MM.1S (cell line): ENCODE measurements around the gene TOM1.

ENCODE experiments used
- DNase-seq: peaks from one replicate; pipeline ENCODE4 v3.0.0-alpha.2; 2015
- H2AFZ ChIP-seq: fragments of 300-600 bp; sonication (generic); 2 replicates; pipeline ENCODE4 v1.6.0; 2016; ENCODE audit warnings: antibody characterized with exemption, low read length
- H3F3A ChIP-seq: fragments of 300-600 bp; sonication (generic); 2 replicates; pipeline ENCODE4 v1.6.1; 2016; ENCODE audit warnings: mild to moderate bottlenecking, antibody characterized with exemption, low read length, moderate library complexity, mixed read lengths; ENCODE audit not compliant: insufficient read depth
- H3K27ac ChIP-seq: fragments of 300-600 bp; sonication (generic); 2 replicates; pipeline ENCODE4 v1.5.1; 2016; ENCODE audit warnings: mild to moderate bottlenecking, low read length
- H3K27me3 ChIP-seq: fragments of 300-600 bp; sonication (generic); replicated peaks from 2 replicates; pipeline ENCODE4 v1.6.0; 2016; ENCODE audit warnings: low read length; ENCODE audit not compliant: insufficient read depth
- H3K36me3 ChIP-seq: fragments of 300-600 bp; sonication (generic); replicated peaks from 2 replicates; pipeline ENCODE4 v1.6.1; 2016; ENCODE audit warnings: mild to moderate bottlenecking, low read length, mixed read lengths; ENCODE audit not compliant: insufficient read depth
- H3K4me1 ChIP-seq: fragments of 300-600 bp; sonication (generic); 2 replicates; pipeline ENCODE4 v1.6.1; 2016; ENCODE audit warnings: low read length, mixed read lengths
- H3K4me2 ChIP-seq: fragments of 300-600 bp; sonication (generic); 2 replicates; pipeline ENCODE4 v1.6.0; 2016; ENCODE audit warnings: low read depth, low read length
- H3K4me3 ChIP-seq: fragments of 300-600 bp; sonication (generic); 2 replicates; pipeline ENCODE4 v1.5.1; 2016; ENCODE audit warnings: low read length, mixed read lengths
- H3K79me2 ChIP-seq: fragments of 300-600 bp; sonication (generic); 2 replicates; pipeline ENCODE4 v1.6.1; 2016; ENCODE audit warnings: mixed run types, low read length, mixed read lengths
- H3K9ac ChIP-seq: fragments of 300-600 bp; sonication (generic); 2 replicates; pipeline ENCODE4 v1.6.1; 2016; ENCODE audit warnings: low read length, mixed read lengths
- H3K9me2 ChIP-seq: fragments of 300-600 bp; sonication (generic); replicated peaks from 2 replicates; pipeline ENCODE4 v1.6.1; 2016; ENCODE audit warnings: mild to moderate bottlenecking, low read length, mixed read lengths; ENCODE audit not compliant: insufficient read depth
- H3K9me3 ChIP-seq: fragments of 300-600 bp; sonication (generic); replicated peaks from 2 replicates; pipeline ENCODE4 v1.6.1; 2016; ENCODE audit warnings: mild to moderate bottlenecking, low read length, mixed read lengths; ENCODE audit not compliant: insufficient read depth
- H4K20me1 ChIP-seq: fragments of 300-600 bp; sonication (generic); 2 replicates; pipeline ENCODE4 v1.6.1; 2016; ENCODE audit warnings: mild to moderate bottlenecking, low read length, moderate library complexity, mixed read lengths; ENCODE audit not compliant: insufficient read depth
- EZH2 ChIP-seq: fragments of 300-600 bp; sonication (generic); optimal IDR thresholded peaks from 2 replicates; pipeline ENCODE3; 2017; ENCODE audit warnings: low read depth, mild to moderate bottlenecking, antibody characterized with exemption, low read length, mixed read lengths
- EZH2phosphoT487 ChIP-seq: fragments of 300-600 bp; sonication (generic); IDR thresholded peaks from 2 replicates; pipeline ENCODE4 v1.6.1; 2018; ENCODE audit warnings: antibody characterized with exemption, low read length
- TF ChIP-seq, protein P1 (sequence below): fragments of 300-600 bp; sonication (generic); IDR thresholded peaks from 2 replicates; pipeline ENCODE4 v1.5.1; 2016; ENCODE audit warnings: antibody characterized with exemption, low read length, mixed read lengths

TOM1 gene

DNA sequence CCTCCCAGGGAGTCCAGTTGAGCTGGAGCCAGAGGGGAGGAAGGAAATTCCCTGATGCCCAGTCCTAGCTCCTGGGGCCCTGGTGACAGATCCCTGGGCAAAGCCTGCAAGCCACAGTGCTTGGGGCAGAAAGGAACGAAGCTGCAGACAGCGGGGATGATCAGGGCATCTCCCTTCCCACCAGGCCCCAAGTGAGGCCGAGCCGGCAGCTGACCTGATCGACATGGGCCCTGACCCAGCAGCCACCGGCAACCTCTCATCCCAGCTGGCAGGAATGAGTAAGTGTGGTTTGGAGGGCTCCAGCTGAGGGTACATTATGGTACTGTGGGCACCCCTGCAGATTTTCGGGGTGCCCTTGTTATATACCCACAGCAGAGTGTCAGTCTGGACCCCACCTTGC is 33.5 kb downstream of the TOM1 start:
- Histone ChIP-seq H3K9me3 (no peaks in the 10 kb centered on the region), H3F3A (no peaks in the 10 kb centered on the region), H3K4me3 (no peak overlapping the region), H3K9me2 (no peaks in the 10 kb centered on the region), H3K9ac (no peak overlapping the region), H3K79me2 (no peaks in the 10 kb centered on the region), H3K36me3 (no peaks in the 10 kb centered on the region), H4K20me1 (no peaks in the 10 kb centered on the region), H3K27ac (no peak overlapping the region), H2AFZ (no peak overlapping the region), H3K4me2 (no peak overlapping the region), H3K27me3 (no peaks in the 10 kb centered on the region), H3K4me1 (no peaks in the 10 kb centered on the region)
- no peak for DNase-seq
- no peak for TF ChIP-seq EZH2phosphoT487
- TF ChIP-seq, protein P1, sequence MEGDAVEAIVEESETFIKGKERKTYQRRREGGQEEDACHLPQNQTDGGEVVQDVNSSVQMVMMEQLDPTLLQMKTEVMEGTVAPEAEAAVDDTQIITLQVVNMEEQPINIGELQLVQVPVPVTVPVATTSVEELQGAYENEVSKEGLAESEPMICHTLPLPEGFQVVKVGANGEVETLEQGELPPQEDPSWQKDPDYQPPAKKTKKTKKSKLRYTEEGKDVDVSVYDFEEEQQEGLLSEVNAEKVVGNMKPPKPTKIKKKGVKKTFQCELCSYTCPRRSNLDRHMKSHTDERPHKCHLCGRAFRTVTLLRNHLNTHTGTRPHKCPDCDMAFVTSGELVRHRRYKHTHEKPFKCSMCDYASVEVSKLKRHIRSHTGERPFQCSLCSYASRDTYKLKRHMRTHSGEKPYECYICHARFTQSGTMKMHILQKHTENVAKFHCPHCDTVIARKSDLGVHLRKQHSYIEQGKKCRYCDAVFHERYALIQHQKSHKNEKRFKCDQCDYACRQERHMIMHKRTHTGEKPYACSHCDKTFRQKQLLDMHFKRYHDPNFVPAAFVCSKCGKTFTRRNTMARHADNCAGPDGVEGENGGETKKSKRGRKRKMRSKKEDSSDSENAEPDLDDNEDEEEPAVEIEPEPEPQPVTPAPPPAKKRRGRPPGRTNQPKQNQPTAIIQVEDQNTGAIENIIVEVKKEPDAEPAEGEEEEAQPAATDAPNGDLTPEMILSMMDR = no peak

DNA sequence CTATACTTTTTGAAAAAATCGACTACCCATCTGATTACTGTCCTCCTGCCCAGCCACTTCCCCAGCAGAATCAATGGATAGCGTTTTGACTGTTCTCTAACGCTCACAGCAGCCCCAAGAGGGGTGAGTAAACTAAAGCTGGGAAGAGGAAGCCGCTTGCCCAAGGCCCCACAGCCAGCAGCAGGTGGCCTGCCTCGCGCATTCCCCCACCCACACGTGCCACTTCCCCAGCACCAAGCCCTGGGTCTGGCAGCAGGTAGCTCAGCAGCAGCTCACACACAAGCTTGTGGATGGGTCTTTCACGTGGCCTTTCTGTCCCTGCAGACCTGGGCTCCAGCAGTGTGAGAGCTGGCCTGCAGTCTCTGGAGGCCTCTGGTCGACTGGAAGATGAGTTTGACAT is 34.3 kb downstream of the TOM1 start:
- Histone ChIP-seq H4K20me1 (no peaks in the 10 kb centered on the region), H3K27ac (no peak overlapping the region), H3K4me2 (no peak overlapping the region), H3K79me2 (no peaks in the 10 kb centered on the region), H3K4me3 (no peak overlapping the region), H2AFZ (no peak overlapping the region), H3F3A (no peaks in the 10 kb centered on the region), H3K9me3 (no peaks in the 10 kb centered on the region), H3K9ac (no peak overlapping the region), H3K36me3 (no peaks in the 10 kb centered on the region), H3K4me1 (no peaks in the 10 kb centered on the region), H3K9me2 (no peaks in the 10 kb centered on the region), H3K27me3 (no peaks in the 10 kb centered on the region)
- DNase-seq = no peak
- TF ChIP-seq EZH2phosphoT487 = no peak
- no peak for TF ChIP-seq EZH2
- TF ChIP-seq, protein P1 = no peak

DNA sequence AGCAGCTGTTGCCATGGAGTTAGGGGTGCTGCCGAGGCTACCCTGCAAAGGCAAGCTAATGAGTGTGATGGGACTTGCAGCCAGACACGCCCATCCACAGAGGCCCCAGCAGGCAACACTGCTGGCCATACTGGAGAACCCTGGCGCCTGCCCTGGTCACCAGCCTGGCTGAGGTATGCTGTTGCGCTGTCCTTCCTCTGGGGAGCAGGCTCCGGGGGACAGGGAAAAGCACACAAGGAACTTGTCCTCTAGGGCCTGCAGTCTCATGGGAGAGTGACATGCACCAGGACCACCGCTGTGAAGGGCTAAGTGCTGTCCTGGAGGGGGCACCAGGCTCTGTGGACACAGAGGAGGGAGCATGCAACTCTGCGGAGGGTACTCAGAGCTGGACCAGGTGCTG is 35.8 kb downstream of the TOM1 start:
- TF ChIP-seq EZH2phosphoT487 = no peak
- TF ChIP-seq, protein P1 = no peak
- TF ChIP-seq EZH2 = no peak
- H3K4me3 ChIP-seq = no peak overlapping the region
- no peaks in the 10 kb centered on the region for H3K79me2 ChIP-seq
- no peaks in the 10 kb centered on the region for H3K27me3 ChIP-seq
- H2AFZ ChIP-seq = no peak overlapping the region
- no peaks in the 10 kb centered on the region for H3K9me2 ChIP-seq
- H3K9me3 ChIP-seq = no peaks in the 10 kb centered on the region
- H3K27ac ChIP-seq = no peak overlapping the region
- H3K36me3 ChIP-seq = no peaks in the 10 kb centered on the region
- H3K4me1 ChIP-seq = no peaks in the 10 kb centered on the region
- no peak for DNase-seq
- no peaks in the 10 kb centered on the region for H3F3A ChIP-seq
- H4K20me1 ChIP-seq = no peaks in the 10 kb centered on the region
- no peak overlapping the region for H3K9ac ChIP-seq
- H3K4me2 ChIP-seq = no peak overlapping the region
